GM12874 (cell line): ENCODE results near the gene ZNF513.
A peak's percentile ranks its signal among the peaks of the same experiment; 100 is the strongest.

ENCODE experiments used
- CTCF ChIP-seq: IDR thresholded peaks from 2 replicates; pipeline ENCODE4 v1.5.1; 2011; ENCODE audit warnings: low read depth, mild to moderate bottlenecking, control low read depth, low read length, moderate library complexity; ENCODE audit not compliant: insufficient read depth

Gene ZNF513

GRCh38 chr2:27375513-27376099 is 4.9 kb downstream of the ZNF513 start:
- no peak for TF ChIP-seq CTCF

GRCh38 chr2:27373567-27373966 is 7.0 kb downstream of the ZNF513 start:
- TF ChIP-seq CTCF: no peak

- no peak for TF ChIP-seq CTCF
These were observed 7.6 kb downstream of the ZNF513 start for GRCh38 chr2:27372937-27373336.

GRCh38 chr2:27370816-27371620 is 9.5 kb downstream of the ZNF513 start:
- no peak for TF ChIP-seq CTCF

GRCh38 chr2:27370026-27370815 is 10.3 kb downstream of the ZNF513 start, which contains the start of the genes EIF2B4 and SNX17:
EIF2B4 (minus strand) TSS chr2:27370338; CDS start chr2:27370314, 24 bp downstream.
SNX17 (plus strand) TSS chr2:27370616; CDS start chr2:27370744, 128 bp downstream.
- TF ChIP-seq CTCF: peak; percentile 90

GRCh38 chr2:27369471-27370025 is 11.0 kb downstream of the ZNF513 start:
- TF ChIP-seq CTCF: no peak

GRCh38 chr2:27363933-27364332 is 16.6 kb downstream of the ZNF513 start:
- TF ChIP-seq CTCF: no peak
